ENCODE data around the gene MYO9B. TPM values are rescaled to one million over a fixed set of nuclear protein-coding genes. Genes with fewer than 3 reads are reported as not detected.

The MYO9B gene
- total RNA-seq, 2 experiments from 2014 or later = 276 to 280 TPM

GRCh38 chr19:17214508-17215126 lies 139.0 kb downstream of the MYO9B start:
- H3K27me3 Mint-ChIP-seq (ENCODE audit: low read depth) = no peaks in the 10 kb centered on the region
- peak overlapping the region; percentile 98 for H3K27ac Mint-ChIP-seq
- CTCF ChIA-PET = interaction anchor here (0.6 to 1.9 kb wide), 8 partner anchors 12 to 319 kb away, joined by 3 to 7 read pairs (median 4); partner anchors contain the start of genes BABAM1 and OCEL1
- H3K36me3 Mint-ChIP-seq (ENCODE audit: low read depth) = peaks cover 50% of the 10 kb centered on the region
- peaks cover 28% of the 10 kb centered on the region for H3K4me1 Mint-ChIP-seq (ENCODE audit: low read depth)
- no peak for ATAC-seq
- H3K4me3 Mint-ChIP-seq = peak overlapping the region; percentile 82
- DNase-seq = no peak
- no peaks in the 10 kb centered on the region for H3K9me3 Mint-ChIP-seq (ENCODE audit: insufficient read depth)
- POLR2A ChIA-PET = interaction anchor here (0.5 to 3.2 kb wide), 13 partner anchors 9 to 140 kb away, joined by 3 to 35 read pairs (median 5); partner anchors contain the start of genes ANKLE1, BABAM1 and OCEL1

- Mint-ChIP-seq H3K4me3 (peak within 1 kb of the TSS; percentile 82), H3K27me3 (ENCODE audit: low read depth) (no peaks in the 10 kb centered on the region), H3K27ac (peak within 1 kb of the TSS; percentile 98), H3K36me3 (ENCODE audit: low read depth) (peaks cover 48% of the 10 kb centered on the region), H3K9me3 (ENCODE audit: insufficient read depth) (no peaks in the 10 kb centered on the region), H3K4me1 (ENCODE audit: low read depth) (peaks cover 27% of the 10 kb centered on the region)
- ChIA-PET CTCF (interaction anchor here (0.6 to 1.9 kb wide), 8 partner anchors 11 to 320 kb away, joined by 3 to 7 read pairs (median 4); partner anchors contain the start of genes BABAM1 and OCEL1), POLR2A (interaction anchor here (0.5 to 3.2 kb wide), 16 partner anchors 9 to 175 kb away, joined by 3 to 35 read pairs (median 4); partner anchors contain the start of genes ANKLE1, BABAM1 and OCEL1)
- ATAC-seq (peak; percentile 96), DNase-seq (peak; percentile 93)
These were observed 139.8 kb downstream of the MYO9B start, which contains the start of gene USE1 for GRCh38 chr19:17215127-17215971. TSS of gene USE1 (plus strand) at chr19:17215357. CDS start at chr19:17215406, 49 bp downstream.

GRCh38 chr19:17216058-17216670 lies 140.6 kb downstream of the MYO9B start:
- peaks cover 26% of the 10 kb centered on the region for H3K4me1 Mint-ChIP-seq (ENCODE audit: low read depth)
- DNase-seq (no peak), ATAC-seq (no peak)
- ChIA-PET POLR2A (interaction anchor here (0.7 to 3.2 kb wide), 10 partner anchors 10 to 174 kb away, joined by 3 to 35 read pairs (median 6); partner anchors contain the start of genes BABAM1 and OCEL1), CTCF (interaction anchor here (0.6 to 1.9 kb wide), 3 partner anchors 10 to 51 kb away, joined by 3 to 7 read pairs (median 6); partner anchors contain the start of genes BABAM1 and OCEL1)
- peak overlapping the region; percentile 98 for H3K27ac Mint-ChIP-seq
- no peaks in the 10 kb centered on the region for H3K9me3 Mint-ChIP-seq (ENCODE audit: insufficient read depth)
- H3K36me3 Mint-ChIP-seq (ENCODE audit: low read depth) = peaks cover 43% of the 10 kb centered on the region
- peak overlapping the region; percentile 82 for H3K4me3 Mint-ChIP-seq
- H3K27me3 Mint-ChIP-seq (ENCODE audit: low read depth) = no peaks in the 10 kb centered on the region

GRCh38 chr19:17219286-17219685 lies 143.7 kb downstream of the MYO9B start:
- DNase-seq = no peak
- Mint-ChIP-seq H3K4me3 (no peak overlapping the region), H3K4me1 (ENCODE audit: low read depth) (peaks cover 26% of the 10 kb centered on the region), H3K9me3 (ENCODE audit: insufficient read depth) (no peaks in the 10 kb centered on the region), H3K36me3 (ENCODE audit: low read depth) (peaks cover 31% of the 10 kb centered on the region), H3K27me3 (ENCODE audit: low read depth) (no peaks in the 10 kb centered on the region), H3K27ac (no peak overlapping the region)
- ChIA-PET CTCF (no interaction called here), POLR2A (interaction anchor here (0.7 to 1.0 kb wide), 2 partner anchors 62 to 788 kb away, joined by 3 read pairs; partner anchors contain the start of gene ANKLE1)
- no peak for ATAC-seq

GRCh38 chr19:17220207-17220758 lies 144.7 kb downstream of the MYO9B start:
- Mint-ChIP-seq H3K4me1 (ENCODE audit: low read depth) (peaks cover 16% of the 10 kb centered on the region), H3K27ac (no peak overlapping the region), H3K4me3 (no peak overlapping the region), H3K9me3 (ENCODE audit: insufficient read depth) (no peaks in the 10 kb centered on the region), H3K36me3 (ENCODE audit: low read depth) (peaks cover 26% of the 10 kb centered on the region), H3K27me3 (ENCODE audit: low read depth) (no peaks in the 10 kb centered on the region)
- no peak for ATAC-seq
- DNase-seq = no peak
- ChIA-PET CTCF (interaction anchor here (0.5 to 1.2 kb wide), 3 partner anchors 24 to 62 kb away, joined by 3 read pairs; partner anchors contain the start of gene BABAM1), POLR2A (interaction anchor here (0.5 to 1.0 kb wide), 2 partner anchors 44 to 61 kb away, joined by 3 read pairs; partner anchors contain the start of gene ANKLE1)

GRCh38 chr19:17225053-17225452 lies 149.5 kb downstream of the MYO9B start:
- no peaks in the 10 kb centered on the region for H3K27me3 Mint-ChIP-seq (ENCODE audit: low read depth)
- H3K4me1 Mint-ChIP-seq (ENCODE audit: low read depth) = peaks cover 10% of the 10 kb centered on the region
- no peaks in the 10 kb centered on the region for H3K9me3 Mint-ChIP-seq (ENCODE audit: insufficient read depth)
- H3K4me3 Mint-ChIP-seq = no peak overlapping the region
- DNase-seq (no peak), ATAC-seq (no peak)
- ChIA-PET CTCF (interaction anchor here (2.7 kb wide), 1 partner anchor 10 kb away, joined by 16 read pairs; no protein-coding TSS in a partner anchor), POLR2A (interaction anchor here (0.6 to 2.7 kb wide), 3 partner anchors 24 to 42 kb away, joined by 3 to 11 read pairs (median 9); partner anchors contain the start of gene BABAM1)
- peaks cover 7% of the 10 kb centered on the region for H3K36me3 Mint-ChIP-seq (ENCODE audit: low read depth)
- H3K27ac Mint-ChIP-seq = no peak overlapping the region

- DNase-seq = peak; percentile 98
- Mint-ChIP-seq H3K27me3 (ENCODE audit: low read depth) (no peaks in the 10 kb centered on the region), H3K9me3 (ENCODE audit: insufficient read depth) (no peaks in the 10 kb centered on the region), H3K4me1 (ENCODE audit: low read depth) (peaks cover 8% of the 10 kb centered on the region), H3K4me3 (peak within 1 kb of the TSS; percentile 82), H3K27ac (peak within 1 kb of the TSS; percentile 96), H3K36me3 (ENCODE audit: low read depth) (peaks cover 13% of the 10 kb centered on the region)
- CTCF ChIA-PET = interaction anchor here (0.7 to 2.7 kb wide), 4 partner anchors 8 to 56 kb away, joined by 4 to 16 read pairs (median 6); partner anchors contain the start of gene USE1
- ATAC-seq = peak; percentile 95
- POLR2A ChIA-PET = interaction anchor here (0.6 to 2.7 kb wide), 14 partner anchors 8 to 1850 kb away, joined by 3 to 35 read pairs (median 4); partner anchors contain the start of genes ANO8, BABAM1 and USE1
These were observed 150.7 kb downstream of the MYO9B start, which contains the start of gene OCEL1 for GRCh38 chr19:17226002-17226933. TSS of gene OCEL1 (plus strand) at chr19:17226226. CDS start at chr19:17226248, 22 bp downstream.

GRCh38 chr19:17227798-17228367 lies 152.3 kb downstream of the MYO9B start:
- ChIA-PET POLR2A (interaction anchor here (0.6 to 2.7 kb wide), 2 partner anchors 44 to 51 kb away, joined by 5 to 11 read pairs; no protein-coding TSS in a partner anchor), CTCF (interaction anchor here (0.7 to 1.1 kb wide), 2 partner anchors 32 to 156 kb away, joined by 3 read pairs; no protein-coding TSS in a partner anchor)
- H3K9me3 Mint-ChIP-seq (ENCODE audit: insufficient read depth) = no peaks in the 10 kb centered on the region
- peaks cover 19% of the 10 kb centered on the region for H3K36me3 Mint-ChIP-seq (ENCODE audit: low read depth)
- no peak for DNase-seq
- H3K27me3 Mint-ChIP-seq (ENCODE audit: low read depth) = no peaks in the 10 kb centered on the region
- H3K4me1 Mint-ChIP-seq (ENCODE audit: low read depth) = peaks cover 8% of the 10 kb centered on the region
- H3K27ac Mint-ChIP-seq = no peak overlapping the region
- ATAC-seq = no peak
- no peak overlapping the region for H3K4me3 Mint-ChIP-seq

GRCh38 chr19:17229890-17230289 lies 154.3 kb downstream of the MYO9B start:
- Mint-ChIP-seq H3K4me3 (no peak overlapping the region), H3K27me3 (ENCODE audit: low read depth) (no peaks in the 10 kb centered on the region), H3K36me3 (ENCODE audit: low read depth) (peaks cover 19% of the 10 kb centered on the region), H3K27ac (no peak overlapping the region), H3K9me3 (ENCODE audit: insufficient read depth) (no peaks in the 10 kb centered on the region), H3K4me1 (ENCODE audit: low read depth) (peaks cover 18% of the 10 kb centered on the region)
- DNase-seq = no peak
- ChIA-PET CTCF (no interaction called here), POLR2A (no interaction called here)
- ATAC-seq = no peak

All from activated CD8-positive, alpha-beta T cell treated with anti-CD3 and anti-CD28 coated beads, Interleukin-2, amount 10 ng/mL, durations not matched to agents 7 days and 5 days (primary cell).